Measurements from ENCODE around the gene KRT25.

KRT25 gene

DNA sequence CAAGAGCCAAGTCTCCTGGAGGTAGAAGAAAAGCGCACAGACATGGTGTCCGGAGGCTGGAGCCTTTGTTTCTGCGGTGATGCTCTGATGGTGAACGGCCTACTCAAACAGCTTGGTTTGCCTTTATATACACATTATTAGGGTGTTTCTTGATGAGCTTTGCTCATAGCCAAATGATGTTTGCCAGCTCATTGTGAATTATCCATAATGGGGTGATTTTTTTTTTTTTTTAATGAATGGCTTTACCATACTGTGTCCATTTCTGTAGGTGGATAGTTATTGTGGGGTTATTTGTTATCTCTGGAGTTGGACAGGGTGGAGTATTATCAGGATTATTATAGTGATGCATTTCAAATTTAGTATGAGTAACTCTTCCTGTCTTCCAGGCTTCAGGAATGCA is 27.3 kb upstream of the KRT25 start, which contains the start of gene KRT27:
TSS of gene KRT27 (minus strand) at position 101 of the 400 bp plus-strand sequence. CDS start at position 44, 57 bp downstream.
- Histone ChIP-seq H3K9ac (ENCODE audit: low read depth, low read length) (no peak within 1 kb of the TSS), H3K9me3 (ENCODE audit: insufficient read depth, low read depth, low read length) (no peaks in the 10 kb centered on the region), H3K4me3 (ENCODE audit: low read length) (no peak within 1 kb of the TSS), H3K27ac (ENCODE audit: low read depth, low read length) (no peak within 1 kb of the TSS), H3K4me1 (ENCODE audit: insufficient read depth, low read length) (no peaks in the 10 kb centered on the region), H3K27me3 (ENCODE audit: insufficient read depth, low read length) (peaks cover 26% of the 10 kb centered on the region), H3K36me3 (ENCODE audit: insufficient read depth, low read length) (no peaks in the 10 kb centered on the region)
- WGBS: 99% methylated on average over 4 of the region's 4 CpGs

GRCh38 chr17:40779181-40779909 is 24.2 kb upstream of the KRT25 start:
- H3K9me3 ChIP-seq (ENCODE audit: insufficient read depth, low read depth, low read length): no peaks in the 10 kb centered on the region
- H3K27ac ChIP-seq (ENCODE audit: low read depth, low read length): no peak overlapping the region
- no peaks in the 10 kb centered on the region for H3K36me3 ChIP-seq (ENCODE audit: insufficient read depth, low read length)
- peaks cover 26% of the 10 kb centered on the region for H3K27me3 ChIP-seq (ENCODE audit: insufficient read depth, low read length)
- H3K4me1 ChIP-seq (ENCODE audit: insufficient read depth, low read length): no peaks in the 10 kb centered on the region
- WGBS: 84% methylated on average over 36 of the region's 37 CpGs
- no peak overlapping the region for H3K4me3 ChIP-seq (ENCODE audit: low read length)
- no peak overlapping the region for H3K9ac ChIP-seq (ENCODE audit: low read depth, low read length)

- Histone ChIP-seq H3K27ac (ENCODE audit: low read depth, low read length) (no peak overlapping the region), H3K9me3 (ENCODE audit: insufficient read depth, low read depth, low read length) (no peaks in the 10 kb centered on the region), H3K4me1 (ENCODE audit: insufficient read depth, low read length) (no peaks in the 10 kb centered on the region), H3K27me3 (ENCODE audit: insufficient read depth, low read length) (peaks cover 26% of the 10 kb centered on the region), H3K36me3 (ENCODE audit: insufficient read depth, low read length) (no peaks in the 10 kb centered on the region), H3K4me3 (ENCODE audit: low read length) (no peak overlapping the region), H3K9ac (ENCODE audit: low read depth, low read length) (no peak overlapping the region)
- WGBS: 95% methylated on average over 4 of the region's 5 CpGs
Measured at GRCh38 chr17:40778461-40778860, 23.3 kb upstream of the KRT25 start.

DNA sequence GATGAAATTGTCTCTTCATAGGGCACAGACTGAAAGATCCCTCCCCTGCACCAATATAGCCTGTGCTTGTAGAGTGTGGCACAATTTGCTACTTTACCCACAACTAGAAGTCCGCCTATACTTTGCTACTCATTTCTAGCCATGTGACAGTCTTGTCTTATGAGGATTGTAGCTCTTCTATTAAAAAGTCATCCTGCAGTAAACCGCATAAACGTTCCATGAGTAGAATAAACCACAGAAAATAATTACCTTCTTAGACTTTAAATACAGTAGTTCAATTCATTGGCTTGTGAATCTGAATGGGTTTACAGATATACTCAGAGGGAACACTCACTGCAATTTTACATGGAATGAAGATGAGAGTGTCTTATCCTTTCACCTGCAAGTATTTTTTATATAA is 22.8 kb upstream of the KRT25 start:
- no peaks in the 10 kb centered on the region for H3K36me3 ChIP-seq (ENCODE audit: insufficient read depth, low read length)
- WGBS: 100% methylated on average over 1 of the region's 3 CpGs
- no peak overlapping the region for H3K27ac ChIP-seq (ENCODE audit: low read depth, low read length)
- no peak overlapping the region for H3K9ac ChIP-seq (ENCODE audit: low read depth, low read length)
- no peak overlapping the region for H3K4me3 ChIP-seq (ENCODE audit: low read length)
- peaks cover 26% of the 10 kb centered on the region for H3K27me3 ChIP-seq (ENCODE audit: insufficient read depth, low read length)
- no peaks in the 10 kb centered on the region for H3K9me3 ChIP-seq (ENCODE audit: insufficient read depth, low read depth, low read length)
- H3K4me1 ChIP-seq (ENCODE audit: insufficient read depth, low read length): no peaks in the 10 kb centered on the region

DNA sequence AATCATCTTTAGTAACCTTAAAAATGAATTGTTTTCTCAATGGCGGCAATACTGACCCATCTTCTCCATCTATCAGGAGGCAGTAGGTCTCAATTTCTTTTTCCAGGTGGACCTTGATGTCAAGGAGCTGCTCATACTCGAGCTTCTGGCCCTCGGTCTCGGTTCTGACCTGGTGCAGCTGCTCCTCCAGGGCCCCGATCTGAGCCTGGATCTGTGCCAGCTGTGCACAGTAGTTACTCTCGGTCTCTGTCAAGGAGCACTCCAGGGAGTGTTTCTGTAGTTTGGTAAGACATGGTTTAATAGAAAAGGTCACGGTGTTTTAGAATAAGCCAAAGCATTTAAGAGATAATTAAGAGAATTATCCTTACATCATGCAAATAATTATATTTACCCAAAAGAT is 22.3 kb upstream of the KRT25 start:
- 90% methylated on average over 6 of the region's 7 CpGs for WGBS
- Histone ChIP-seq H3K9ac (ENCODE audit: low read depth, low read length) (no peak overlapping the region), H3K27me3 (ENCODE audit: insufficient read depth, low read length) (peaks cover 26% of the 10 kb centered on the region), H3K27ac (ENCODE audit: low read depth, low read length) (no peak overlapping the region), H3K9me3 (ENCODE audit: insufficient read depth, low read depth, low read length) (no peaks in the 10 kb centered on the region), H3K36me3 (ENCODE audit: insufficient read depth, low read length) (no peaks in the 10 kb centered on the region), H3K4me3 (ENCODE audit: low read length) (no peak overlapping the region), H3K4me1 (ENCODE audit: insufficient read depth, low read length) (no peaks in the 10 kb centered on the region)

GRCh38 chr17:40775945-40776344 is 20.8 kb upstream of the KRT25 start:
- Histone ChIP-seq H3K27ac (ENCODE audit: low read depth, low read length) (no peak overlapping the region), H3K9ac (ENCODE audit: low read depth, low read length) (no peak overlapping the region), H3K4me1 (ENCODE audit: insufficient read depth, low read length) (no peaks in the 10 kb centered on the region), H3K9me3 (ENCODE audit: insufficient read depth, low read depth, low read length) (no peaks in the 10 kb centered on the region), H3K27me3 (ENCODE audit: insufficient read depth, low read length) (peaks cover 35% of the 10 kb centered on the region), H3K36me3 (ENCODE audit: insufficient read depth, low read length) (no peaks in the 10 kb centered on the region), H3K4me3 (ENCODE audit: low read length) (no peak overlapping the region)
- WGBS: 90% methylated on average over 3 of the region's 4 CpGs

DNA sequence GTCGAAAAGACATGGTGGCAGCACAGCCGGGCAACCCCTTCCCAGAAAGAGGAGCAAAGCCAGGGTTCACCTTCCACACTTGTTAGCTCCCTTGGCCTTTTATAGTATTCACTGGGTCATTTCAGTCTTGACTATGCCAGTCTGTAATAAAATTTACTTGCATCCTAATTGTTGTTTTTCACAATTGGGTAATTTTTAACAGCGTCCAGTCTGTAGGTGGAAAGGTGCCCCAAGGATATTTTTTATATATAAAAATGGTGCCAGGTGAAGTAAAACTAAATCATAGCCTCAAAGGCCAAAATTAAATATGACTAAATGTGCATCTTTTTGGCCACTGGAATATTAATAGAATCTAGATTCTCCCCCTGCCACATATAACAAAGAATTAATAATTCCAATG is 17.0 kb upstream of the KRT25 start, which contains the start of gene KRT26:
TSS of gene KRT26 (minus strand) at position 101 of the 400 bp plus-strand sequence. CDS start at position 13, 88 bp downstream.
- Histone ChIP-seq H3K27me3 (ENCODE audit: insufficient read depth, low read length) (peaks cover 8% of the 10 kb centered on the region; the same call in 1 of the 2 replicates), H3K4me3 (ENCODE audit: low read length) (no peak within 1 kb of the TSS), H3K36me3 (ENCODE audit: insufficient read depth, low read length) (no peaks in the 10 kb centered on the region), H3K9ac (ENCODE audit: low read depth, low read length) (no peak within 1 kb of the TSS), H3K27ac (ENCODE audit: low read depth, low read length) (no peak within 1 kb of the TSS), H3K9me3 (ENCODE audit: insufficient read depth, low read depth, low read length) (no peaks in the 10 kb centered on the region), H3K4me1 (ENCODE audit: insufficient read depth, low read length) (no peaks in the 10 kb centered on the region)
- WGBS: 98% methylated on average over 3 of the region's 3 CpGs

DNA sequence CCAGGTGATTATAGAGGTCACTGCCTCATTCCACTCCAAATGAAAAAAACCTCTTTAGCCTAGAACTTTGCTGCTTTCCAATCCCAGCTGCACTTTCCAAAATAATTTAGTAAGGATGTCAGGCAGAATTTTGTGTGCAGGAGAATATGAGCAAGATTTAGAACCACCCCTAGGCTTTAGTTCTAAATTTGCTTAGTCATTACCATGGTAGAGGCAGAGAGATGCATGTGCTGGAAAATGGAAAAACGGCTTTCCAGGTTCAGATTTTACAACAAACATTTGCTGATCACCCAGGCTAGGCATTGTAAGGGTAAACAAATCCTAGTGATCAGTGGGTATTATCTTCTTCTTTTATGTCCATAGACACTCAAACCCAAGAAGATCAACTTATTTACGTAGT is 10.5 kb upstream of the KRT25 start:
- Histone ChIP-seq H3K27ac (ENCODE audit: low read depth, low read length) (no peak overlapping the region), H3K9ac (ENCODE audit: low read depth, low read length) (no peak overlapping the region), H3K4me3 (ENCODE audit: low read length) (no peak overlapping the region), H3K9me3 (ENCODE audit: insufficient read depth, low read depth, low read length) (peaks cover 25% of the 10 kb centered on the region), H3K4me1 (ENCODE audit: insufficient read depth, low read length) (no peaks in the 10 kb centered on the region), H3K27me3 (ENCODE audit: insufficient read depth, low read length) (no peaks in the 10 kb centered on the region), H3K36me3 (ENCODE audit: insufficient read depth, low read length) (no peaks in the 10 kb centered on the region)
- WGBS: 91% methylated on average over 1 of the region's 2 CpGs

DNA sequence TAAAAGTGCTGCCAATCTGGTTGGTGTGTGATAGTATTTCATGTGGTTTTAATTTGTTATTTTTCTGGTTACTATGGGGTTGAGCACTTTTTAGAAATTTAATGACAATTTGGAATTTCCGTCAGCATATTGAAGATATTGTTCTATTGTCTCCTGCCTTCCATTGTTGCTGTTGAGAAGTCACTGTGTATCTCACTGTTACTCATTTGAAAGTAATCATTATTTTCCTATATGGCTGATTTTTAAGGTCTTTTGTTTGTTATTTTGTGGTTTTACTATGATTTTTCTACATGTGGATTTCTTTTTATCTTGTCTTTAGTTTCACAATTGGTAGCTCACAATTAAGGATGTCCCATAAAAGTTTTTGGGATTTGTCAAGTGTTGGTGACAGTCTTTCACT is 8.6 kb upstream of the KRT25 start:
- no peaks in the 10 kb centered on the region for H3K36me3 ChIP-seq (ENCODE audit: insufficient read depth, low read length)
- H3K27ac ChIP-seq (ENCODE audit: low read depth, low read length): no peak overlapping the region
- no peak overlapping the region for H3K9ac ChIP-seq (ENCODE audit: low read depth, low read length)
- H3K9me3 ChIP-seq (ENCODE audit: insufficient read depth, low read depth, low read length): peaks cover 34% of the 10 kb centered on the region
- no peak overlapping the region for H3K4me3 ChIP-seq (ENCODE audit: low read length)
- no peaks in the 10 kb centered on the region for H3K27me3 ChIP-seq (ENCODE audit: insufficient read depth, low read length)
- H3K4me1 ChIP-seq (ENCODE audit: insufficient read depth, low read length): no peaks in the 10 kb centered on the region
- WGBS: 81% methylated on average over 1 of the region's 1 CpG

DNA sequence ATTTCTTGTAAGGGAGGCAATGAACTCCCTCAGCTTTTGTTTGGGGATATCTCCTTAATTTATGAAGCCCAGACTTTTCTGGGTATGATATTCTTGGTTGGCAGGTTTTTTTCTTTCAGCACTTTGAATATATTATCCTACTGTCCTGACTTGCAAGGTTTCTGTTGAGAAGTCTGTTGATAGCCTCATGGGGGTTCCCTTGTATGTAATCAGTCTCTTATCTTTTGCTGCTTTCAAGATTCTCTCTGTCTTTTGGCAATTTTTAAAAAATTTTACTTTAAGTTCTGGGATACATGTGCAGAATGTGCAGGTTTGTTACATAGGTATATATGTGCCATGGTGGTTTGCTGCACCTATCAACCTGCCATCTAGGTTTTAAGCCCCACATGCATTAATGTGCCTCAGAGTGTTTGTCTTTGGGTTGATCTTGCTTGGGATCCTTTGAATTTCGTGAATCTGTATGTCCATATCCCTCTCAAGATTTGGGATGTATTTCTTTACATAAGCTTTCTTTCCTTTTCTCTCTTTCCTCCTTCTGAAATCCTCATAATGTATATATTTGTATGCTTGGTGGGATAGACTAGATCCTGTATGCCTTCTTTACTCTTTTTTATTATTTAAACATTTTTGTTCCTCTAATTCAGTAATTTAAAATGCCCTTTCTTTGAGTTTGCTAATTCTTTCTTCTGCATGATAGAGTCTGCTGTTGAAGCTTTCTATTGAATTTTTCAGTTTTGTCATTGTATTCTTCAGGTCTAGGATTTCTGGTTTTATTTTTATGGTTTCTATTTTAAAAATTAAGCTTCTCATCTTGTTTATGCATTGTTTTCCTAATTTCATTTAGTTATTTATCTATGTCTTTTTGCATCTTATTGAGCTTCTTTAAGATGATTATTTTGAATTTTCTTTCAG is 5.2 kb upstream of the KRT25 start:
- H3K4me1 ChIP-seq (ENCODE audit: insufficient read depth, low read length): no peaks in the 10 kb centered on the region
- no peaks in the 10 kb centered on the region for H3K36me3 ChIP-seq (ENCODE audit: insufficient read depth, low read length)
- H3K27me3 ChIP-seq (ENCODE audit: insufficient read depth, low read length): no peaks in the 10 kb centered on the region
- no peak overlapping the region for H3K27ac ChIP-seq (ENCODE audit: low read depth, low read length)
- WGBS: no CpG with 5 or more reads among the region's 1 CpG
- peaks cover 34% of the 10 kb centered on the region for H3K9me3 ChIP-seq (ENCODE audit: insufficient read depth, low read depth, low read length)
- no peak overlapping the region for H3K9ac ChIP-seq (ENCODE audit: low read depth, low read length)
- no peak overlapping the region for H3K4me3 ChIP-seq (ENCODE audit: low read length)

- Histone ChIP-seq H3K4me1 (ENCODE audit: insufficient read depth, low read length) (no peaks in the 10 kb centered on the region), H3K27ac (ENCODE audit: low read depth, low read length) (no peak overlapping the region), H3K9ac (ENCODE audit: low read depth, low read length) (no peak overlapping the region), H3K36me3 (ENCODE audit: insufficient read depth, low read length) (no peaks in the 10 kb centered on the region), H3K9me3 (ENCODE audit: insufficient read depth, low read depth, low read length) (peaks cover under 1% of the 10 kb centered on the region; the same call in 1 of the 2 replicates), H3K4me3 (ENCODE audit: low read length) (no peak overlapping the region), H3K27me3 (ENCODE audit: insufficient read depth, low read length) (no peaks in the 10 kb centered on the region)
- 89% methylated on average over 3 of the region's 3 CpGs for WGBS
Measured at GRCh38 chr17:40753804-40754203, 1.3 kb downstream of the KRT25 start.

All from HUES64 (cell line).